GM12875 (cell line): Measurements from ENCODE around the gene GALC.

ENCODE experiments used
- H3K4me3 ChIP-seq: one replicate; pipeline ENCODE4 v1.5.1; 2011; ENCODE audit warnings: low read depth, low read length, control low read depth
- TF ChIP-seq, protein P1 (sequence below): IDR thresholded peaks from 2 replicates; pipeline ENCODE4 v1.5.1; 2011; ENCODE audit warnings: low read depth, mild to moderate bottlenecking, control low read depth, inconsistent platforms, low read length, moderate library complexity, borderline replicate concordance; ENCODE audit not compliant: insufficient read depth

GALC gene

DNA sequence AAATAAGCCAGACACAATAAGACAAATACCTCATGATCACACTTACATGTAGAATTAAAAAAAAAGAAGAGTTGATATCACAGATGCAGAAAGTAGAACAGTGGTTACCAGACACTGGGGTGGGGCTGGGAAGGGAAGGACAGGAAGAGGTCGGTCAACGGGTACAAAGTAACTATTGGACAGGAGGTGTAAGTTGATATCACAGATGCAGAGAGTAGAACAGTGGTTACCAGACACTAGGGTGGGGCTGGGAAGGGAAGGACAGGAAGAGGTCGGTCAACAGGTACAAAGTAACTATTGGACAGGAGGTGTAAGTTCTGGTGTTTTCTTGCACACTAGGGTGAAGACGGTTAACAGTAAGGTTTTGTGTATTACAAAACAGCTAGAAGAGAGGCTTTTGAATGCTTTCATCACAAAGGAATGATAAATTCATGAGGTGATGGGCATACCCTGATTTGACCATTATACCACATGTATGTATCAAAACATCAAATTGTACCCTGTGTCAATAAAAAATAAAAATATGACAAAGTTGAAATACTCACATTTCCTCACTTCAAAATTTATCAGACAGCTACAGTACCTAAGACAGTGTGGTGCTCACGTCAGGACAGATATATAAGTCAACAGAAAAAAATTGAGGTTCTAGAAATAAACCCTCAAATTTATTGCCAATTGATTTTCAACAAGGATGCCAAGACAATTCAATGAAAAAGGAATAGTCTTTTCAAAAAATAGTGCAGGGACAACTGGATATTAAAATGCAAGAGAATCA lies 32.8 kb downstream of the GALC start:
- TF ChIP-seq, protein P1, sequence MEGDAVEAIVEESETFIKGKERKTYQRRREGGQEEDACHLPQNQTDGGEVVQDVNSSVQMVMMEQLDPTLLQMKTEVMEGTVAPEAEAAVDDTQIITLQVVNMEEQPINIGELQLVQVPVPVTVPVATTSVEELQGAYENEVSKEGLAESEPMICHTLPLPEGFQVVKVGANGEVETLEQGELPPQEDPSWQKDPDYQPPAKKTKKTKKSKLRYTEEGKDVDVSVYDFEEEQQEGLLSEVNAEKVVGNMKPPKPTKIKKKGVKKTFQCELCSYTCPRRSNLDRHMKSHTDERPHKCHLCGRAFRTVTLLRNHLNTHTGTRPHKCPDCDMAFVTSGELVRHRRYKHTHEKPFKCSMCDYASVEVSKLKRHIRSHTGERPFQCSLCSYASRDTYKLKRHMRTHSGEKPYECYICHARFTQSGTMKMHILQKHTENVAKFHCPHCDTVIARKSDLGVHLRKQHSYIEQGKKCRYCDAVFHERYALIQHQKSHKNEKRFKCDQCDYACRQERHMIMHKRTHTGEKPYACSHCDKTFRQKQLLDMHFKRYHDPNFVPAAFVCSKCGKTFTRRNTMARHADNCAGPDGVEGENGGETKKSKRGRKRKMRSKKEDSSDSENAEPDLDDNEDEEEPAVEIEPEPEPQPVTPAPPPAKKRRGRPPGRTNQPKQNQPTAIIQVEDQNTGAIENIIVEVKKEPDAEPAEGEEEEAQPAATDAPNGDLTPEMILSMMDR: no peak

DNA sequence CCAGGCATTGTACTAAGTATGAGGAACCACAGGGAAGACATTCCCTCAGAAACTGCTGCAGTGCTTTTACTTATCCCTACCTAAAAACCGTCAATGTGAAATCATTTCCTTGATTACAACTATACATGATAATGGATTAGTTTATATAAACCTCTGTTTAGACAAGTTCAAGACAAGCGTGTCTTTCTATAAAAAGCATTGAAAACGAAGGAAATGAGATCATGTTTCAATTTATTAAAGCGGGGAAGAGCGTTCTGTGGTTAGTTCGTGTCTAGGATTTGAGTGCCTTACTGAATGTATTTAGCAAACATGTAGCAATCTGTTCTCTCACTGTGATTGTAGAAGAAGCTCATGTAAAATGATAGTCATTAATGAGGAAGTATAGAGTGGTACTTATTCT lies 37.5 kb downstream of the GALC start:
- no peak overlapping the region for H3K4me3 ChIP-seq
- TF ChIP-seq, protein P1: no peak

More for the DNA sequence above, 32.8 kb downstream of the GALC start:
- no peak overlapping the region for H3K4me3 ChIP-seq

DNA sequence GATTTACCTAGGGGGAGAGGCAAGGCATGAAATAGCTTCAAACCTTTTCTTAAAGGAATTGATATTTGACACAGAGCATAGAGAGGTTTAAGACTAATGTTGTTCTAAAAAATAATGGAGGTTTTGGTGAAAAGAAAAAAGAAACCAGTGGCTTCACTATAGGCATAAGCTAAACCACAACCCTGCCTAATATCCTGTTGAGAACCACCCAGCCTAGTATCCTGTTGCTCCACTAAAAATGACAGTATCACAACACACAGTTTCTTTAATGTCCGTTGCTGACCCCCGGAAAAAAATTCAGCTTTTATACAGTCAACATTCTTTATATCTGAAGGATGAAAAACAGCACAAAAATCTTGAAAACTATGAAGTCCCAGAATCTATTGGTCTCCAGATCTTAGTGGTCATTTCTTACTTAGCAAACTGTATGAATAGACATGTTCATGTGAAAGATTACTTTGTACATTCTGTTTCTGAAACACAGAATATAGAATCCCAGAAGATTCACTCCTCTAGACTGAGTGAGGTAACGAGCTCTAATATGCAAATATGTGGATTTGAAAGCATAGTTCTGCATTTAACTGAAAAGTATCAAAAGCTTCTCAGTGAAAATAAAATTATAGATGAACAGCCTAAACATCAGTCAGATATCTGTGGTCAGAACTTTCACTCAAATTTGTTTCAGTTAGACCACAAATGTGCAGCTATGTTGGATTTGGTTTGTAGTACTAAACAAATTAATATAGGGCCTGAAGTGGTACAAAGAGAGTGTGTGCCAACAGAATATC lies 40.5 kb downstream of the GALC start:
- TF ChIP-seq, protein P1: no peak
- no peak overlapping the region for H3K4me3 ChIP-seq

DNA sequence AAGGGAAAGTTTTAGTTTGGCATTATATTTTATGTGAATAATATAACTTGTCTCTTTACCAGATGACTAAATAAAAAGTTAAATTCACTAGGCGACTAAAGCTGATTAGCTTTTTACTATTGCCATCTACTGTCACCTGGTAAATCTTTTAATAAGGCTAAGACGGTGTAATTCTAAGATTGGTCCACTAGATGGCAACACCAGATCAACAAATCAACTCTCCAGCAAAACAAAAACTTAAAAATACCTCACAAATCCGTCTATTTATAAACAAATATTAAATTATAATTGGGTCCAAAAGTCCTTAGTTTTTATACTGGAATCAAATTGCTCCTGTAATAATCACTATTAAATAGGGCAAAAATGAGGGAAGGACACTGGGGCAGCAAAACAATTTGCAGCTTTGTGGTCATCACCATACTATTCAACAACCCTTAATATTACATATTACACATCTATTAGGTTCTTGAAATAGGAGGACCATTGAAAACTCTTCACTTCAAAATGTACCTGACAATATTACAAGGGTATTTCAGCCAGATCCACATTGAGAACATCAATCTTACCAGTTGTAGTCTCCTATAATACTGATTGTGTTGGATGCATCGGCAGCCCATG lies 47.9 kb downstream of the GALC start:
- TF ChIP-seq, protein P1: peak; percentile 33; the same call in 1 of the 2 replicates
- H3K4me3 ChIP-seq: no peak overlapping the region

DNA sequence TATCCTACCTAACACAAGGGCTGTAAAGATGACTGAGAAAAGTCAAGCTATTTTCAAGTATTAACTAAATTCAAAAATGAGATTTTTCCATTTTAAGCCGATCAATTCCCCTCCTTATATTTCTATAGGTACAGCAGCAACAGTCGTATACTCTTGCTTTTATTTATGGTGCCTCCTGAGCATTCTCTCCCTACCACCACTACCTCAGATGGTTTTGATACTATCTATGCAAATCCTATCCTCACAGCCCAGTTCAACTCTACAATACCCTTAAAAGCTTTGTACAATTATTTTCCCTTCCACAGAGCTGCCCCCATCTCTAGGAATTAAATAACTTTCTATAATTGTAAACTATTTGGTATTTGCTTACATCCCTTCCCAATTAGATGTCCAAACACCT lies 52.1 kb downstream of the GALC start:
- H3K4me3 ChIP-seq: no peak overlapping the region
- TF ChIP-seq, protein P1: no peak

DNA sequence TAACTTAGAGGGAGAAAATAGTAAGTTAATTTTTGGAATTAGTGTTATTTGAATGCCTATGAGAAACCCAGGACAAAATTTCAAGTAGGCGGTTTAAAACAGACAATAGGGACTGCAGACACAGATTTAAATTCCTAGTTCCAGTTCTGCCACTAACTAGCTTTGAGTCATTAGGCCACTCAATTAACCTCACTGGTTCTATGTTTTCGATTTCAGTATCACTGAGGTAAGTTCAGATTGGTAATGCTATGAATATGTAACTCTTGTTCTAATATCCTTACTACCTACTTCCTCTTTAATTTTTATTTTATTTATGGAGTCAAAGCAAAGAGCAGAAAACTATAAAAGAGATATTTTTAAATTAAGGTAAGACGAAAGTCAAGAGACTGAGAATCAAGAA lies 52.6 kb downstream of the GALC start:
- TF ChIP-seq, protein P1: no peak
- H3K4me3 ChIP-seq: no peak overlapping the region
